Parathyroid adenoma (tissue), 2 donors: Measurements from ENCODE around the gene CIRBP.

Experiments used
- H2AFZ ChIP-seq: fragments of 300-600 bp; sonication (generic); one replicate; pipeline ENCODE4 v1.7.0; 2017; ENCODE audit warnings: antibody characterized with exemption, mild to moderate bottlenecking
- H3K27ac ChIP-seq: fragments of 300-600 bp; sonication (generic); one replicate; pipeline ENCODE4 v1.7.0; 2017
- H3K27me3 ChIP-seq: fragments of 300-600 bp; sonication (generic); one replicate; pipeline ENCODE4 v1.7.0; 2017; ENCODE audit warnings: low read length; ENCODE audit not compliant: control insufficient read depth, insufficient read depth
- H3K36me3 ChIP-seq: fragments of 300-600 bp; sonication (generic); one replicate; pipeline ENCODE4 v1.7.0; 2017; ENCODE audit warnings: low read length; ENCODE audit not compliant: control insufficient read depth, insufficient read depth
- H3K4me1 ChIP-seq: fragments of 300-600 bp; sonication (generic); one replicate; pipeline ENCODE4 v1.7.0; 2017; ENCODE audit warnings: control low read depth
- H3K4me2 ChIP-seq: fragments of 300-600 bp; sonication (generic); one replicate; pipeline ENCODE4 v1.7.0; 2017; ENCODE audit warnings: low read length
- H3K4me3 ChIP-seq: fragments of 300-600 bp; sonication (generic); one replicate; pipeline ENCODE4 v1.7.0; 2017; ENCODE audit warnings: low read depth, low read length
- H3K79me2 ChIP-seq: fragments of 300-600 bp; sonication (generic); one replicate; pipeline ENCODE4 v1.7.0; 2017; ENCODE audit warnings: control low read depth
- H3K9ac ChIP-seq: fragments of 300-600 bp; sonication (generic); one replicate; pipeline ENCODE4 v1.7.0; 2017; ENCODE audit warnings: mild to moderate bottlenecking
- H3K9me3 ChIP-seq: fragments of 300-600 bp; sonication (generic); one replicate; pipeline ENCODE4 v1.7.0; 2017; ENCODE audit warnings: low read length; ENCODE audit not compliant: control insufficient read depth
- CTCF ChIP-seq: fragments of 300-600 bp; sonication (generic); IDR thresholded peaks from one replicate; pipeline ENCODE4 v1.7.0; 2017; ENCODE audit warnings: antibody characterized with exemption, mild to moderate bottlenecking
- donor health status: primary hyperparathyroidism.

CIRBP gene

GRCh38 chr19:1307320-1307719 is 38.2 kb downstream of the CIRBP start:
- H3K79me2 ChIP-seq, result no peaks in the 10 kb centered on the region
- TF ChIP-seq CTCF, result no peak
- no peaks in the 10 kb centered on the region for H3K36me3 ChIP-seq
- H2AFZ ChIP-seq, result no peak overlapping the region
- no peak overlapping the region for H3K4me3 ChIP-seq
- H3K27ac ChIP-seq, result no peak overlapping the region
- H3K9me3 ChIP-seq, result no peaks in the 10 kb centered on the region
- no peak overlapping the region for H3K9ac ChIP-seq
- H3K4me1 ChIP-seq, result no peaks in the 10 kb centered on the region
- no peak overlapping the region for H3K4me2 ChIP-seq
- no peaks in the 10 kb centered on the region for H3K27me3 ChIP-seq

GRCh38 chr19:1307755-1308303 is 38.7 kb downstream of the CIRBP start:
- no peaks in the 10 kb centered on the region for H3K36me3 ChIP-seq
- no peak overlapping the region for H3K9ac ChIP-seq
- H3K4me2 ChIP-seq, result no peak overlapping the region
- H3K4me3 ChIP-seq, result no peak overlapping the region
- no peak overlapping the region for H3K27ac ChIP-seq
- H3K9me3 ChIP-seq, result no peaks in the 10 kb centered on the region
- H3K27me3 ChIP-seq, result no peaks in the 10 kb centered on the region
- H3K4me1 ChIP-seq, result no peaks in the 10 kb centered on the region
- no peaks in the 10 kb centered on the region for H3K79me2 ChIP-seq
- no peak overlapping the region for H2AFZ ChIP-seq
- no peak for TF ChIP-seq CTCF

DNA sequence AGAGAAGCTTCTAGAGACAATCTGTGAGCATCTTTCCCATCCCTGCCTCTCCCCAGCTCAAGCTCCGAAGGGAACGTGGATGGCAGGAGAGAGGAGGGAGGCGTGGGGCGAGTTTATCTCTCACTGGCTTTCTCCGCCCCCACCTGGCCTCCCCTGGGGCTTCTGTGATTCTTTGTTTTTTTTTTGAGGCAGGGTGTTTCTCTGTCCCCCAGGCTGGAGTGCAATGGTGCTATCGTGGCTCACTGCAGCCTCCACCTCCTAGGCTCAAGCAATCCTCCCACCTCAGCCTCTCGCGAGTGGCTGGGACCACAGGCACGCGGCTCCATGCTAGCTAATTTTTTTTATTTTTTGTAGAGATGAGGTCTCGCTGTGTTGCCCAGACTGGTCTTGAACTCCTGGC is 39.6 kb downstream of the CIRBP start:
- Histone ChIP-seq H3K4me2 (no peak overlapping the region), H3K79me2 (no peaks in the 10 kb centered on the region), H3K4me1 (no peaks in the 10 kb centered on the region), H3K4me3 (no peak overlapping the region), H3K27me3 (no peaks in the 10 kb centered on the region), H3K27ac (no peak overlapping the region), H2AFZ (no peak overlapping the region), H3K9me3 (no peaks in the 10 kb centered on the region), H3K36me3 (no peaks in the 10 kb centered on the region), H3K9ac (no peak overlapping the region)
- TF ChIP-seq CTCF, result no peak

GRCh38 chr19:1309977-1310852 is 41.1 kb downstream of the CIRBP start:
- H2AFZ ChIP-seq, result no peak overlapping the region
- no peak overlapping the region for H3K4me3 ChIP-seq
- H3K9ac ChIP-seq, result no peak overlapping the region
- no peaks in the 10 kb centered on the region for H3K79me2 ChIP-seq
- H3K36me3 ChIP-seq, result no peaks in the 10 kb centered on the region
- TF ChIP-seq CTCF, result no peak
- H3K4me2 ChIP-seq, result no peak overlapping the region
- H3K9me3 ChIP-seq, result no peaks in the 10 kb centered on the region
- no peaks in the 10 kb centered on the region for H3K27me3 ChIP-seq
- no peak overlapping the region for H3K27ac ChIP-seq
- no peaks in the 10 kb centered on the region for H3K4me1 ChIP-seq

DNA sequence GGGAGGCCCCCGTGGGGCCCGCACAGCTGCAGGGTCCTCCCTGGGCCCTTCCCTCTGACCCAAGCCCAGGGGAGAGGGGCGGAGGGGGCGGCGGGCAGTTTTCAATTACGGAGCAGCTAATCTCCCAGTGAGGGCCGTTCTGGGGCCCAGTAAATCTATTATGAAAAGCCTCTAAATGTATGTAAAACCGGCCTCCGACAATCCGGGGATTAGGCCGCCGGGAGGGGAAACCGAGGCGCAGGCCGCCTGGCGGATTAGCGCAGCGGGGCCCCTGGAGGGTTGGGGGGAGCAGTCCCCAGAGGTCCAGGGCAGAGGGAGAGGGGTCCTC is 41.7 kb downstream of the CIRBP start:
- Histone ChIP-seq H3K79me2 (no peaks in the 10 kb centered on the region), H3K27ac (no peak overlapping the region), H3K9ac (no peak overlapping the region), H3K27me3 (no peaks in the 10 kb centered on the region), H3K9me3 (no peaks in the 10 kb centered on the region), H3K4me1 (no peaks in the 10 kb centered on the region), H3K4me2 (no peak overlapping the region), H3K4me3 (no peak overlapping the region), H2AFZ (no peak overlapping the region), H3K36me3 (no peaks in the 10 kb centered on the region)
- TF ChIP-seq CTCF, result no peak
